Body of pancreas (tissue), 4 donors: ENCODE measurements around the gene PADI6. TPM values are rescaled to one million over a fixed set of nuclear protein-coding genes. Genes with fewer than 3 reads are reported as not detected.

Source experiments
- ATAC-seq: fragments of 150-250 bp; one replicate; pipeline ENCODE4 v1.9.1; 2016
- DNase-seq, 4 donors: peaks; one replicate each; pipeline ENCODE4 v3.0.0-alpha.2; 2019
- H3K27ac ChIP-seq, 4 donors: fragments of 200-600 bp; sonication (generic); 1 replicate in 3 of 4; 2 replicates in 1 of 4; pipeline versions ENCODE4 v1.5.1 to v1.6.1; 2016 to 2019; ENCODE audit warnings: mild to moderate bottlenecking in 1 of 4, mixed read lengths in 1 of 4, moderate library complexity in 1 of 4
- H3K27me3 ChIP-seq, 2 donors: fragments of 200-600 bp; sonication (generic); one replicate each; pipeline ENCODE4 v1.6.0; 2016; ENCODE audit warnings: mild to moderate bottlenecking in 1 of 2
- H3K36me3 ChIP-seq, 2 donors: fragments of 200-600 bp; sonication (generic); replicated peaks in 1 of 2; 2 replicates each; pipeline ENCODE4 v1.5.1; 2016; ENCODE audit warnings: low read depth in 2 of 2; ENCODE audit not compliant: insufficient read depth in 1 of 2
- H3K4me1 ChIP-seq: fragments of 200-600 bp; sonication (generic); one replicate; pipeline ENCODE4 v1.6.0; 2016
- H3K4me3 ChIP-seq, 2 donors: fragments of 200-600 bp; sonication (generic); 1 replicate in 1 of 2; 2 replicates in 1 of 2; pipeline ENCODE4 v1.5.1; 2016 to 2019
- H3K9me3 ChIP-seq, 3 donors: fragments of 200-600 bp; sonication (generic); 1 replicate in 2 of 3; 2 replicates in 1 of 3; pipeline ENCODE4 v1.5.1; 2016
- CTCF ChIP-seq, 7 experiments: fragments of 450-650 bp in 4 of 7; fragments of 200-600 bp in 3 of 7; sonication (generic) in 3 of 7; IDR thresholded peaks; one replicate each; pipeline ENCODE4 v1.5.1; 2016 to 2019; ENCODE audit warnings: antibody characterized with exemption in 7 of 7
- POLR2A ChIP-seq, 3 donors: fragments of 450-650 bp; IDR thresholded peaks; one replicate each; pipeline ENCODE4 v1.6.1; 2016; ENCODE audit warnings: antibody characterized with exemption in 3 of 3, mild to moderate bottlenecking in 2 of 3
- WGBS, 2 donors: methylation state at CpG; one replicate each; pipeline ENCODE4 v1.1.5; 2017; 5-methylcytosine and 5-hydroxymethylcytosine counted together
- intact Hi-C: fragments of 100-400 bp; cut with DNase I; formaldehyde crosslinking; loops from one replicate; pipeline ENCODE4 v1.15.1; 2023
- total RNA-seq, 2 donors: library from RNA; depleted of rRNA; stranded (reverse); fragments of >200 nt; gene quantifications; one replicate each; pipeline ENCODE4 v1.1.0, GENCODE V29; 2016

PADI6 gene
- total RNA-seq, 2 donors from 2014 or later, result not detected

- DNase-seq (no peak), ATAC-seq (no peak)
- no peaks in the 10 kb centered on the region for H3K9me3 ChIP-seq
- WGBS, 2 donors, result 59 to 60% methylated on average over 18 of the region's 18 CpGs
- no peak overlapping the region for H3K4me3 ChIP-seq
- intact Hi-C loops, result no loop called here
- no peaks in the 10 kb centered on the region for H3K36me3 ChIP-seq
- peaks cover 23% of the 10 kb centered on the region for H3K4me1 ChIP-seq
- no peaks in the 10 kb centered on the region for H3K27me3 ChIP-seq
- peak overlapping the region in 3 of 4 donors; percentile 61 to 87 (median 82) for H3K27ac ChIP-seq
- TF ChIP-seq POLR2A (IDR thresholded peaks at IDR 0.05) (no peak), CTCF (IDR thresholded peaks at IDR 0.05) (no peak)
Observed at GRCh38 chr1:17440074-17440826, 68.3 kb downstream of the PADI6 start.

GRCh38 chr1:17440827-17441168 lies 68.8 kb downstream of the PADI6 start:
- 76 to 89% methylated on average over 6 of the region's 6 CpGs for WGBS, 2 donors
- no peak overlapping the region for H3K4me3 ChIP-seq
- no peak for DNase-seq

GRCh38 chr1:17441265-17441992 lies 69.4 kb downstream of the PADI6 start:
- no peaks in the 10 kb centered on the region for H3K36me3 ChIP-seq
- TF ChIP-seq CTCF (IDR thresholded peaks at IDR 0.05), result no peak
- TF ChIP-seq POLR2A (IDR thresholded peaks at IDR 0.05), result no peak
- peaks cover 17% of the 10 kb centered on the region for H3K4me1 ChIP-seq
- ATAC-seq (no peak), DNase-seq (no peak)
- intact Hi-C loops, result no loop called here
- no peaks in the 10 kb centered on the region for H3K9me3 ChIP-seq
- no peak overlapping the region for H3K27ac ChIP-seq
- 49 to 58% methylated on average over 10 of the region's 10 CpGs for WGBS, 2 donors
- no peak overlapping the region for H3K4me3 ChIP-seq
- H3K27me3 ChIP-seq, result no peaks in the 10 kb centered on the region

More at GRCh38 chr1:17440827-17441168, 68.8 kb downstream of the PADI6 start:
- no peak for ATAC-seq
- TF ChIP-seq POLR2A (IDR thresholded peaks at IDR 0.05) (no peak), CTCF (IDR thresholded peaks at IDR 0.05) (no peak)
- H3K9me3 ChIP-seq, result no peaks in the 10 kb centered on the region
- no peak overlapping the region for H3K27ac ChIP-seq
- H3K36me3 ChIP-seq, result no peaks in the 10 kb centered on the region
- no peaks in the 10 kb centered on the region for H3K27me3 ChIP-seq
- intact Hi-C loops, result no loop called here
- peaks cover 23% of the 10 kb centered on the region for H3K4me1 ChIP-seq

- ATAC-seq, result no peak
- no peaks in the 10 kb centered on the region for H3K36me3 ChIP-seq
- WGBS, 2 donors, result 84 to 89% methylated on average over 4 of the region's 4 CpGs
- no peak for DNase-seq
- peaks cover 11% of the 10 kb centered on the region for H3K4me1 ChIP-seq
- no peak overlapping the region for H3K4me3 ChIP-seq
- TF ChIP-seq POLR2A (IDR thresholded peaks at IDR 0.05) (no peak), CTCF (IDR thresholded peaks at IDR 0.05) (no peak)
- intact Hi-C loops, result no loop called here
- no peak overlapping the region for H3K27ac ChIP-seq
- no peaks in the 10 kb centered on the region for H3K9me3 ChIP-seq
- no peaks in the 10 kb centered on the region for H3K27me3 ChIP-seq
Observed at GRCh38 chr1:17441993-17442357, 70.0 kb downstream of the PADI6 start.
